A673 (cell line): Measurements from ENCODE around the gene ALOX15. TPM values are rescaled to one million over a fixed set of nuclear protein-coding genes. Genes with fewer than 3 reads are reported as not detected.
A peak's percentile ranks its signal among the peaks of the same experiment; 100 is the strongest.
"Not testable (repeated sequence)": the region's sequence is repeated elsewhere in the genome, so short reads cannot be mapped to it uniquely, and the experiment has no call there.

ENCODE experiments used
- BruUV-seq: library from RNA; stranded (reverse); fragments of 400-500 nt; replicated peaks from 2 replicates; lab custom pipeline; 2021; lab: Mats Ljungman, UMichigan
- CTCF ChIA-PET: fragments of 300-600 bp; sonication (Branson Sonifier 250); formaldehyde crosslinking; loops from one replicate; lab custom pipeline; 2022; ENCODE audit warnings: antibody characterized with exemption; lab: Charles Lee
- POLR2A ChIA-PET: fragments of 300-600 bp; sonication (Branson Sonifier 250); formaldehyde crosslinking; loops from one replicate; lab custom pipeline; 2022; ENCODE audit warnings: antibody characterized with exemption; ENCODE audit not compliant: low non-redundant PET; lab: Charles Lee
- DNase-seq: peaks from one replicate; pipeline ENCODE4 v3.0.0-alpha.2; 2015; ENCODE audit warnings: low spot score
- H3K27ac ChIP-seq: fragments of 200-600 bp; sonication (generic); 2 replicates; pipeline ENCODE4 v1.5.1; 2016; ENCODE audit warnings: mixed run types, low read depth, mild to moderate bottlenecking, mixed read lengths, antibody characterized with exemption, low read length; ENCODE audit not compliant: poor library complexity, severe bottlenecking
- H3K27me3 ChIP-seq: fragments of 200-600 bp; sonication (generic); replicated peaks from 2 replicates; pipeline ENCODE4 v1.6.1; 2017; ENCODE audit warnings: mixed run types, low read depth, mild to moderate bottlenecking, mixed read lengths, antibody characterized with exemption, low read length; ENCODE audit not compliant: insufficient read depth, poor library complexity
- H3K36me3 ChIP-seq: fragments of 200-600 bp; sonication (generic); 2 replicates; pipeline ENCODE4 v1.6.1; 2016; ENCODE audit warnings: mixed run types, mild to moderate bottlenecking, mixed read lengths, antibody characterized with exemption, low read length; ENCODE audit not compliant: insufficient read depth, poor library complexity, severe bottlenecking
- H3K4me1 ChIP-seq: fragments of 200-600 bp; sonication (generic); 2 replicates; pipeline ENCODE4 v1.6.1; 2017; ENCODE audit warnings: mixed run types, mild to moderate bottlenecking, mixed read lengths, antibody characterized with exemption, low read length; ENCODE audit not compliant: insufficient read depth, poor library complexity, severe bottlenecking
- H3K4me3 ChIP-seq: fragments of 200-600 bp; sonication (generic); 2 replicates; pipeline ENCODE4 v1.5.1; 2016; ENCODE audit warnings: low read depth, mixed run types, mild to moderate bottlenecking, mixed read lengths, low read length; ENCODE audit not compliant: poor library complexity, severe bottlenecking
- H3K9me3 ChIP-seq: fragments of 200-600 bp; sonication (generic); 2 replicates; pipeline ENCODE4 v1.6.1; 2016; ENCODE audit warnings: mixed run types, low read depth, mild to moderate bottlenecking, mixed read lengths, antibody characterized with exemption, low read length; ENCODE audit not compliant: poor library complexity, severe bottlenecking
- CTCF ChIP-seq: fragments of 300-800, 200-600 bp; sonication (generic); conservative IDR thresholded peaks from 2 replicates; pipeline ENCODE4 v1.5.1; 2017; ENCODE audit warnings: low read depth, mild to moderate bottlenecking, antibody characterized with exemption, low read length, moderate library complexity, mixed read lengths
- EZH2 ChIP-seq: fragments of 200-600 bp; sonication (generic); IDR thresholded peaks from 2 replicates; pipeline ENCODE4 v1.6.1; 2017; ENCODE audit warnings: borderline replicate concordance, low read depth, mild to moderate bottlenecking, mixed read lengths, antibody characterized with exemption, low read length; ENCODE audit not compliant: poor library complexity, severe bottlenecking
- intact Hi-C: fragments of 100-400 bp; cut with micrococcal nuclease; formaldehyde crosslinking; loops from one replicate; pipeline ENCODE4 v1.10.0; 2022; ENCODE audit not compliant: unreplicated experiment
- total RNA-seq: library from RNA; stranded (reverse); gene quantifications from 2 replicates; pipeline ENCODE4 v1.2.3, GENCODE V29; 2021

The ALOX15 gene
- total RNA-seq, 1 experiment from 2014 or later: not detected

GRCh38 chr17:4607773-4608187, 33.7 kb downstream of the ALOX15 start:
- no peaks in the 10 kb centered on the region for H3K27me3 ChIP-seq
- peaks cover 17% of the 10 kb centered on the region for H3K4me1 ChIP-seq
- ChIA-PET CTCF (no interaction called here), POLR2A (no interaction called here)
- intact Hi-C loops: no loop called here
- TF ChIP-seq EZH2 (no peak), CTCF (no peak)
- no peaks in the 10 kb centered on the region for H3K36me3 ChIP-seq
- H3K4me3 ChIP-seq: no peak overlapping the region
- peak; percentile 34 for DNase-seq
- no peaks in the 10 kb centered on the region for H3K9me3 ChIP-seq
- H3K27ac ChIP-seq: no peak overlapping the region
- no TSS peak for BruUV-seq

- H3K36me3 ChIP-seq: no peaks in the 10 kb centered on the region
- BruUV-seq: no TSS peak
- H3K9me3 ChIP-seq: no peaks in the 10 kb centered on the region
- CTCF ChIA-PET: no interaction called here
- intact Hi-C loops: no loop called here
- no peaks in the 10 kb centered on the region for H3K27me3 ChIP-seq
- peaks cover 17% of the 10 kb centered on the region for H3K4me1 ChIP-seq
- no peak overlapping the region for H3K27ac ChIP-seq
- TF ChIP-seq CTCF (no peak), EZH2 (no peak)
- no peak overlapping the region for H3K4me3 ChIP-seq
- no peak for DNase-seq
- POLR2A ChIA-PET: no interaction called here
These were observed 34.2 kb downstream of the ALOX15 start for GRCh38 chr17:4607261-4607741.

GRCh38 chr17:4605826-4606225, 35.7 kb downstream of the ALOX15 start:
- intact Hi-C loops: no loop called here
- Histone ChIP-seq H3K4me1 (peaks cover 17% of the 10 kb centered on the region), H3K9me3 (no peaks in the 10 kb centered on the region), H3K4me3 (no peak overlapping the region), H3K36me3 (no peaks in the 10 kb centered on the region), H3K27ac (no peak overlapping the region), H3K27me3 (no peaks in the 10 kb centered on the region)
- BruUV-seq: no TSS peak
- ChIA-PET POLR2A (no interaction called here), CTCF (interaction anchor here (0.6 kb wide), 1 partner anchor 95 kb away, joined by 6 read pairs; no protein-coding TSS in a partner anchor)
- TF ChIP-seq EZH2: no peak
- no peak for TF ChIP-seq CTCF
- no peak for DNase-seq

- intact Hi-C loops, POLR2A ChIA-PET, DNase-seq, CTCF ChIA-PET, H3K9me3 ChIP-seq, H3K36me3 ChIP-seq, BruUV-seq, H3K27me3 ChIP-seq, H3K27ac ChIP-seq, H3K4me3 ChIP-seq: not testable (repeated sequence)
- peaks cover 17% of the 10 kb centered on the region for H3K4me1 ChIP-seq
These were observed 36.7 kb downstream of the ALOX15 start for GRCh38 chr17:4604736-4605135.
